A549 treated with Mapracorat at 1 μM for 4 hours (cell line): Measurements from ENCODE around the gene ANXA1. TPM values are rescaled to one million over a fixed set of nuclear protein-coding genes. Genes with fewer than 3 reads are reported as not detected.

ENCODE experiments used
- total RNA-seq: library from RNA; stranded (reverse); fragments of 200-300 nt; extraction: Qiagen RNA extraction; gene quantifications from 5 replicates; pipeline ENCODE4 v1.2.3, GENCODE V29; 2022

The ANXA1 gene
- 1,006 to 1,217 TPM (median 1,147 TPM) in 5 replicates for total RNA-seq

DNA sequence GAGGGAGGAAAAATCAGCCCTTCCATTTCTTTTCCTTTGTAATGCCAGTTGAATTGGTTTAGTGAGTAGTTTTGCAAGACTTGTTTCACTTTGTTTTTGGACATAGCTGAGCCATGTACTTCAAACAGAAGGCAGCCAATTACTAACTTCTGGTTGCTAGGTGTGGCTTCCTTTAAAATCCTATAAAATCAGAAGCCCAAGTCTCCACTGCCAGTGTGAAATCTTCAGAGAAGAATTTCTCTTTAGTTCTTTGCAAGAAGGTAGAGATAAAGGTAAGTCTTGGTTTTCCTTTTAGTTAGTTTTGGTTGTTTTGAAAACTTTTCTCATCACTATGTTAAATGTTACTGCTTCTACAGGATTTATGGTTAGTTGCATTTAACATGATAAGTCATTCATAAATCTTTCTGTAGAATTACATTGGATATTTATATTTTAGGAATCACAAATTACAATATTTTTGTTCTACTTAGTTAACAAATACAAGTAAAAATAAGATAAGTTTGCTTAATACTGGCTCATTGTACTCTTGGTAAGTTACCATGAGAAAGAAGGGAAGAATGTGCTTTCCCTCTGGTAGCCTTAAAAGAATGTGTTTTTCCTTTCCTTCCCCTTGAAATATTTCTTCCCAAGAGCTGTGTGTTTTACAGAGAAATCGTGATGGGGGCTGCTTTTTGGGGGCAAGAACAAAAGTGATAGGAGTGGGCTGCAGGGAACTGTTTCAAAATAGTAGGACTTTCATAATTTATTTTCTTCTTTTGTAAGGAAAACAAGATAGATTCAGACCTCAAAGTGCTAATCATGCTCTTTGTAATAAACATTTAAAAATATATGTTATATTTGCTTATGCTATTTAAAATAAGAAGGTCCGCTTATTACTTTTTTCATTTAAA is at the start of gene ANXA1:
TSS of gene ANXA1 (plus strand) at position 213 of the 890 bp plus-strand sequence. CDS start 6,671 bp downstream, outside the sequence.

Other genes with a start within 250 kb of the ANXA1 start
- 4,422 to 5,926 TPM (median 5,467 TPM) in 5 replicates for gene ALDH1A1, start 198.8 kb upstream of the ANXA1 start, total RNA-seq